GM12875 (cell line): ENCODE results near the gene PCDHA13.

Experiments used
- H3K4me3 ChIP-seq: one replicate; pipeline ENCODE4 v1.5.1; 2011; ENCODE audit warnings: low read depth, low read length, control low read depth
- TF ChIP-seq, protein P1 (sequence below): IDR thresholded peaks from 2 replicates; pipeline ENCODE4 v1.5.1; 2011; ENCODE audit warnings: low read depth, mild to moderate bottlenecking, control low read depth, inconsistent platforms, low read length, moderate library complexity, borderline replicate concordance; ENCODE audit not compliant: insufficient read depth

PCDHA13 gene

DNA sequence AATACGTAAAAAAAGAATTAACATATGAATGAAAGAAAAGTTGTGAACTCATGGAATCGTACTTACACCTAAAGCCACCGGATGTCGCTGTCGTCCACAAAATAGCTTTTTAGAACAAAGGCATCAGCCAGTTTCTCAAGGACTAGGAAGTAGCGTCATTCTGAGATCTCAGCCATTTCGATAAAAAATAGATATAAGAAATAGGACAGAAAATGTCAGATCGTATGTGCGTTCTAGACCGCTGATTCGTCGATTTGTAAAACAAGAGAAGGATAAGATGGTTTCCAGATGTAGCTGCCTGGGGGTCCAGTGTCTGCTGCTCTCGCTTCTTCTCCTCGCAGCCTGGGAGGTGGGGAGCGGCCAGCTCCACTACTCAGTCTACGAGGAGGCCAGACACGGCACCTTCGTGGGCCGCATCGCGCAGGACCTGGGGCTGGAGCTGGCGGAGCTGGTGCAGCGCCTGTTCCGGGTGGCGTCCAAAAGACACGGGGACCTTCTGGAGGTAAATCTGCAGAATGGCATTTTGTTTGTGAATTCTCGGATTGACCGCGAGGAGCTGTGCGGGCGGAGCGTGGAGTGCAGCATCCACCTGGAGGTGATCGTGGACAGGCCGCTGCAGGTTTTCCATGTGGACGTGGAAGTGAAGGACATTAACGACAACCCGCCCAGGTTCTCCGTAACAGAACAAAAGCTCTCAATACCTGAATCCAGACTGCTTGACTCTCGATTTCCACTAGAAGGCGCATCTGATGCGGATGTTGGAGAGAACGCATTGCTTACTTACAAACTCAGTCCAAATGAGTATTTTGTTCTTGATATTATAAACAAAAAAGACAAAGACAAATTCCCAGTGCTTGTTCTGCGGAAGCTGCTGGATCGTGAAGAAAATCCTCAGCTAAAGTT lies 25.9 kb upstream of the PCDHA13 start, which contains the start of gene PCDHA10:
Gene PCDHA10 (plus strand): TSS at position 126 of the 903 bp plus-strand sequence. CDS start 152 bp downstream, at position 278.
- TF ChIP-seq, protein P1, sequence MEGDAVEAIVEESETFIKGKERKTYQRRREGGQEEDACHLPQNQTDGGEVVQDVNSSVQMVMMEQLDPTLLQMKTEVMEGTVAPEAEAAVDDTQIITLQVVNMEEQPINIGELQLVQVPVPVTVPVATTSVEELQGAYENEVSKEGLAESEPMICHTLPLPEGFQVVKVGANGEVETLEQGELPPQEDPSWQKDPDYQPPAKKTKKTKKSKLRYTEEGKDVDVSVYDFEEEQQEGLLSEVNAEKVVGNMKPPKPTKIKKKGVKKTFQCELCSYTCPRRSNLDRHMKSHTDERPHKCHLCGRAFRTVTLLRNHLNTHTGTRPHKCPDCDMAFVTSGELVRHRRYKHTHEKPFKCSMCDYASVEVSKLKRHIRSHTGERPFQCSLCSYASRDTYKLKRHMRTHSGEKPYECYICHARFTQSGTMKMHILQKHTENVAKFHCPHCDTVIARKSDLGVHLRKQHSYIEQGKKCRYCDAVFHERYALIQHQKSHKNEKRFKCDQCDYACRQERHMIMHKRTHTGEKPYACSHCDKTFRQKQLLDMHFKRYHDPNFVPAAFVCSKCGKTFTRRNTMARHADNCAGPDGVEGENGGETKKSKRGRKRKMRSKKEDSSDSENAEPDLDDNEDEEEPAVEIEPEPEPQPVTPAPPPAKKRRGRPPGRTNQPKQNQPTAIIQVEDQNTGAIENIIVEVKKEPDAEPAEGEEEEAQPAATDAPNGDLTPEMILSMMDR: no peak
- H3K4me3 ChIP-seq: no peak within 1 kb of the TSS

GRCh38 chr5:140857177-140857986 lies 24.5 kb upstream of the PCDHA13 start:
- TF ChIP-seq, protein P1: no peak
- H3K4me3 ChIP-seq: no peak overlapping the region

GRCh38 chr5:140857987-140858240 lies 24.0 kb upstream of the PCDHA13 start:
- TF ChIP-seq, protein P1: no peak
- H3K4me3 ChIP-seq: no peak overlapping the region

GRCh38 chr5:140862441-140863295 lies 19.3 kb upstream of the PCDHA13 start:
- TF ChIP-seq, protein P1: no peak
- no peak overlapping the region for H3K4me3 ChIP-seq

DNA sequence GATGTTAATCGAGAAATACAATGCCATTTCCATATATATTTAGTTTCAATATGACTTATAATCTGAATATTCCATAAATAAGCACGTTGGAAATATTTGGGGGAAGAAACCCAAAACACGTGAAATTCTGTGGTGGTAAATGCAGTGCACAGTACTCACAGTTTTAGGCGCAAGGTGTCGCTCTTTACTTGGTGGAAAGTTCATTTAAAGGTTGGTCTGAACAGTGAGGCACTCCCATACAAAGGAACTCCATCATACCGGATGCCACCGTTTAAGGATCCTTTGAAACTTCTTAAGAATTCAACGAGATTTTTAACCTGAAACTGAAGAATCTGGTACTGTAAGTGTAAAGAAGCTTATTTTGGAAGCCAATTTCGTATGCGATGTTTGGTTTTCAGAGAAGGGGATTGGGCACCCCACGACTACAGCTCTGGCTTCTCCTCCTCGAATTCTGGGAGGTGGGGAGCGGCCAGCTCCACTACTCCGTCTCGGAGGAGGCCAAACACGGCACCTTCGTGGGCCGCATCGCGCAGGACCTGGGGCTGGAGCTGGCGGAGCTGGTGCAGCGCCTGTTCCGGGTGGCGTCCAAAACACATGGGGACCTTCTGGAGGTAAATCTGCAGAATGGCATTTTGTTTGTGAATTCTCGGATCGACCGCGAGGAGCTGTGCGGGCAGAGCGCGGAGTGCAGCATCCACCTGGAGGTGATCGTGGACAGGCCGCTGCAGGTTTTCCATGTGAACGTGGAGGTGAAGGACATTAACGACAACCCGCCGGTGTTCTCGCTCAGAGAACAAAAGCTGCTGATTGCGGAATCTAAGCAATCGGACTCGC lies 13.0 kb upstream of the PCDHA13 start, which contains the start of gene PCDHA11:
Gene PCDHA11 (plus strand): TSS at position 237 of the 834 bp plus-strand sequence. CDS start 147 bp downstream, at position 384.
- TF ChIP-seq, protein P1: no peak
- H3K4me3 ChIP-seq: no peak within 1 kb of the TSS

DNA sequence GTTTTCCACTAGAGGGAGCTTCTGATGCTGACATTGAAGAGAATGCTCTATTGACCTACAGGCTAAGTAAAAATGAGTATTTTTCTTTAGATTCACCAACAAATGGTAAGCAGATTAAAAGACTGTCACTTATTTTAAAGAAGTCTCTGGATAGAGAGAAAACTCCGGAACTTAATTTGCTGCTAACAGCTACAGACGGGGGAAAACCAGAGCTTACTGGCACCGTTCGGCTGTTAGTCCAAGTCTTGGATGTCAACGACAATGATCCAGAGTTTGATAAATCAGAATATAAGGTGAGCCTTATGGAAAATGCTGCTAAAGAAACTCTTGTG lies 12.4 kb upstream of the PCDHA13 start:
- no peak overlapping the region for H3K4me3 ChIP-seq
- TF ChIP-seq, protein P1: no peak
